Measurements from ENCODE around the gene TERB2.
"Not testable (repeated sequence)": the region's sequence is repeated elsewhere in the genome, so short reads cannot be mapped to it uniquely, and the experiment has no call there.

TERB2 gene

DNA sequence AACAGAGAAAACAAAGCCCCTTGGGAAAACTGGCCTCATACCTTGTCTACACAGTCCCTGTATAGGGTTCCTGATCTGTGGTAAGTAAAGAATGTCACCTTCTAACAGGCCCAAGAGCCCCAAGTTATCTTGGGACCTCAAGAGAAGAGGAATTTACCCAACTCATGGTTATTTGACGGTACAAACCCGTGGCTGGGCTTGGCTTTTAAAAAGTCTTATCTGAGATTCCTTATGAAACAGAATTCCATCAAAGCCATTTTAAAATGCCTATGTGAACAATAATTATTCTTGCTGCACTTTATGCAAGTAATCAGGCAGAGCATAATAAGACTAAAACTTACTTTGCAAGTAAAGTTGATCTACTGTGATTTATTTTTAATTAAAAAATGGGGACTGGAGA, 52.6 kb downstream of the TERB2 start:
- H4K12ac ChIP-seq (ENCODE audit: low read depth, low read length), result no peak overlapping the region
- H3K18ac ChIP-seq (ENCODE audit: low read length), result no peak overlapping the region
- no peak overlapping the region for H2AFZ ChIP-seq (ENCODE audit: insufficient read depth, low read length, poor library complexity)
- H3K27me3 ChIP-seq (ENCODE audit: insufficient read depth, low read length), result no peaks in the 10 kb centered on the region
- no peak overlapping the region for H4K8ac ChIP-seq (ENCODE audit: low read depth, low read length)
- H2BK5ac ChIP-seq (ENCODE audit: low read depth, low read length, poor library complexity), result no peak overlapping the region
- WGBS (ENCODE audit: extremely low coverage, insufficient coverage, insufficient read length), result no CpG with 5 or more reads among the region's 2 CpGs
- H3K23ac ChIP-seq (ENCODE audit: low read length), result no peak overlapping the region
- H4K91ac ChIP-seq (ENCODE audit: low read depth, low read length), result no peak overlapping the region
- no peaks in the 10 kb centered on the region for H3K79me1 ChIP-seq (ENCODE audit: low read length)
- H2AK5ac ChIP-seq (ENCODE audit: low read length), result no peak overlapping the region
- no peaks in the 10 kb centered on the region for H3K79me2 ChIP-seq (ENCODE audit: control insufficient read depth, insufficient read depth, low read length, poor library complexity)
- no peak overlapping the region for H3K4me2 ChIP-seq (ENCODE audit: low read length)
- no peak overlapping the region for H3K4ac ChIP-seq (ENCODE audit: low read depth, low read length)
- H2BK12ac ChIP-seq (ENCODE audit: low read length), result no peak overlapping the region
- no peak overlapping the region for H3K27ac ChIP-seq (ENCODE audit: low read depth, low read length)
- H3K4me3 ChIP-seq (ENCODE audit: low read depth, low read length), result no peak overlapping the region
- peak; percentile 54 to 80 for DNase-seq
- peaks cover 5% of the 10 kb centered on the region for H3K9me3 ChIP-seq (ENCODE audit: insufficient read depth, low read depth, low read length)
- no peaks in the 10 kb centered on the region for H3K4me1 ChIP-seq (ENCODE audit: control insufficient read depth in 1 of 2, insufficient read depth in 2 of 2, low read length in 2 of 2)
- H3K9ac ChIP-seq (ENCODE audit: low read length), result no peak overlapping the region
- H3K14ac ChIP-seq (ENCODE audit: low read length), result no peak overlapping the region
- no peak overlapping the region for H2BK120ac ChIP-seq (ENCODE audit: insufficient read depth, low read length, poor library complexity)
- peaks cover 0 to 2% of the 10 kb centered on the region in 2 experiments for H3K36me3 ChIP-seq (ENCODE audit: control insufficient read depth in 1 of 2, insufficient read depth in 2 of 2, low read length in 2 of 2)

DNA sequence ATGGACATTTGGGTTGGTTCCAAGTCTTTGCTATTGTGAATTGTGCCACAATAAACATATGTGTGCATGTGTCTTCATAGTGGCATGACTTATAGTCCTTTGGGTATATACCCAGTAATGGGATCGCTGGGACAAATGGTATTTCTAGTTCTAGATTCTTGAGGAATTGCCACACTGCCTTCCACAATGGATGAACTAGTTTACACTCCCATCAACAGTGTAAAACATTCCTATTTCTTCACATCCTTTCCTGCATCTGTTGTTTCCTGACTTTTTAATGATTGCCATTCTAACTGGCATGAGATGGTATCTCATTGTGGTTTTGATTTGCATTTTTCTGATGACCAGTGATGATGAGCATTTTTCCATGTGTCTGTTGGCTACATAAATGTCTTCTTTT, 58.6 kb downstream of the TERB2 start:
- not testable (repeated sequence) for H3K9ac ChIP-seq (ENCODE audit: low read length); H4K8ac ChIP-seq (ENCODE audit: low read depth, low read length); H2BK120ac ChIP-seq (ENCODE audit: insufficient read depth, low read length, poor library complexity); H2AK5ac ChIP-seq (ENCODE audit: low read length); H3K79me2 ChIP-seq (ENCODE audit: control insufficient read depth, insufficient read depth, low read length, poor library complexity); H3K18ac ChIP-seq (ENCODE audit: low read length); H3K27me3 ChIP-seq (ENCODE audit: insufficient read depth, low read length); H3K4ac ChIP-seq (ENCODE audit: low read depth, low read length); H3K36me3 ChIP-seq (ENCODE audit: control insufficient read depth in 1 of 2, insufficient read depth in 2 of 2, low read length in 2 of 2); H3K4me2 ChIP-seq (ENCODE audit: low read length); H3K9me3 ChIP-seq (ENCODE audit: insufficient read depth, low read depth, low read length); H3K14ac ChIP-seq (ENCODE audit: low read length); H2AFZ ChIP-seq (ENCODE audit: insufficient read depth, low read length, poor library complexity); H2BK5ac ChIP-seq (ENCODE audit: low read depth, low read length, poor library complexity); H3K23ac ChIP-seq (ENCODE audit: low read length); H3K27ac ChIP-seq (ENCODE audit: low read depth, low read length); H4K12ac ChIP-seq (ENCODE audit: low read depth, low read length); H2BK12ac ChIP-seq (ENCODE audit: low read length); H4K91ac ChIP-seq (ENCODE audit: low read depth, low read length); H3K4me1 ChIP-seq (ENCODE audit: control insufficient read depth in 1 of 2, insufficient read depth in 2 of 2, low read length in 2 of 2); H3K4me3 ChIP-seq (ENCODE audit: low read depth, low read length); H3K79me1 ChIP-seq (ENCODE audit: low read length); DNase-seq
- WGBS (ENCODE audit: extremely low coverage, insufficient coverage, insufficient read length), result no CpG with 5 or more reads among the region's 1 CpG

DNA sequence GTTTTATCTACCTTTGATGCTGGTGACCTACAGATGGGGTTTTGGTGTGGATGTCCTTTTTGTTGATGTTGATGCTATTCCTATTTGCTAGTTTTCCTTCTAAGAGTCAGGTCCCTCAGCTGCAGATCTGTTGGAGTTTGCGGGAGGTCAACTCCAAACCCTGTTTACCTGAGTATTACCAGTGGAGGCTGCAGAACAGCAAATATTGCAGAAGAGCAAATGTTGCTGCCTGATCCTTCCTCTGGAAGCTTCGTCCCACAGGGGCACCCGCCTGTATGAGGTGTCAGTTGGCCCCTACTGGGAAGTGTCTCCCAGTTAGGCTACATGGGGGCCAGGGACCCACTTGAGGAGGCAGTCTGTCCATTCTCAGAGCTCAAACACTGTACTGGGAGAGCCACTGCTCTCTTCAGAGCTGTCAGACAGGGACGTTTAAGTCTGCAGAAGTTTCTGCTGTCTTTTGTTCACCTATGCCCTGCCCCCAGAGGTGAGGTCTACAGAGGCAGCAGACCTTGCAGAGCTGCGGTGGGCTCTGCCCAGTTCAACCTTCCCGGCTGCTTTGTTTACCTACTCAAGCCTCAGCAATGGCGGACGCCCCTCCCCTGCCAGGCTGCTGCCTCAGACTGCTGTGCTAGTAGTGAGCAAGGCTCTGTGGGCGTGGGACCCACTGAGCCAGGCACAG, 63.9 kb downstream of the TERB2 start:
- H3K9ac ChIP-seq (ENCODE audit: low read length); H3K14ac ChIP-seq (ENCODE audit: low read length); H3K27me3 ChIP-seq (ENCODE audit: insufficient read depth, low read length); H3K79me2 ChIP-seq (ENCODE audit: control insufficient read depth, insufficient read depth, low read length, poor library complexity); H3K4me2 ChIP-seq (ENCODE audit: low read length); H3K23ac ChIP-seq (ENCODE audit: low read length); H2BK12ac ChIP-seq (ENCODE audit: low read length); H3K79me1 ChIP-seq (ENCODE audit: low read length); H3K4ac ChIP-seq (ENCODE audit: low read depth, low read length); H2BK5ac ChIP-seq (ENCODE audit: low read depth, low read length, poor library complexity); H3K9me3 ChIP-seq (ENCODE audit: insufficient read depth, low read depth, low read length); H4K12ac ChIP-seq (ENCODE audit: low read depth, low read length); H3K4me3 ChIP-seq (ENCODE audit: low read depth, low read length); DNase-seq; H4K8ac ChIP-seq (ENCODE audit: low read depth, low read length); H3K36me3 ChIP-seq (ENCODE audit: control insufficient read depth in 1 of 2, insufficient read depth in 2 of 2, low read length in 2 of 2); H4K91ac ChIP-seq (ENCODE audit: low read depth, low read length); H2AFZ ChIP-seq (ENCODE audit: insufficient read depth, low read length, poor library complexity); H3K18ac ChIP-seq (ENCODE audit: low read length); H2AK5ac ChIP-seq (ENCODE audit: low read length); H2BK120ac ChIP-seq (ENCODE audit: insufficient read depth, low read length, poor library complexity); H3K27ac ChIP-seq (ENCODE audit: low read depth, low read length); H3K4me1 ChIP-seq (ENCODE audit: control insufficient read depth in 1 of 2, insufficient read depth in 2 of 2, low read length in 2 of 2): not testable (repeated sequence)
- no CpG with 5 or more reads among the region's 9 CpGs for WGBS (ENCODE audit: extremely low coverage, insufficient coverage, insufficient read length)

DNA sequence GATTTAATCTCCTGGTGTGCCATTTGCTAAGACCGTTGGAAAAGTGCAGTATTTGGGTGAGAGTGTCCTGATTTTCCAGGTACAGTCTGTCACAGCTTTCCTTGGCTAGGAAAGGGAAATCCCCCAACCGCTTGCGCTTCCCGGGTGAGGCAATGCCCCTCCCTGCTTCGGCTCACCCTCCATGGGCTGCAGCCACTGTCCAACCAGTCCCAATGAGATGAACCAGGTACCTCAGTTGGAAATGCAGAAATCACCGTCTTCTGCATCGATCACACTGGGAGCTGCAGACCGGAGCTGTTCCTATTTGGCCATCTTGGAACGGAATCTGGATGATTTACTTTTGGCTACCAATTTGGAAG, 64.4 kb downstream of the TERB2 start:
- H4K91ac ChIP-seq (ENCODE audit: low read depth, low read length); H3K9ac ChIP-seq (ENCODE audit: low read length); H3K9me3 ChIP-seq (ENCODE audit: insufficient read depth, low read depth, low read length); H3K79me2 ChIP-seq (ENCODE audit: control insufficient read depth, insufficient read depth, low read length, poor library complexity); H3K4ac ChIP-seq (ENCODE audit: low read depth, low read length); H4K8ac ChIP-seq (ENCODE audit: low read depth, low read length); H2BK5ac ChIP-seq (ENCODE audit: low read depth, low read length, poor library complexity); H2BK120ac ChIP-seq (ENCODE audit: insufficient read depth, low read length, poor library complexity); H2AFZ ChIP-seq (ENCODE audit: insufficient read depth, low read length, poor library complexity); H3K27ac ChIP-seq (ENCODE audit: low read depth, low read length); H3K79me1 ChIP-seq (ENCODE audit: low read length); H4K12ac ChIP-seq (ENCODE audit: low read depth, low read length); H3K36me3 ChIP-seq (ENCODE audit: control insufficient read depth in 1 of 2, insufficient read depth in 2 of 2, low read length in 2 of 2); H2BK12ac ChIP-seq (ENCODE audit: low read length); H3K14ac ChIP-seq (ENCODE audit: low read length); DNase-seq; H3K18ac ChIP-seq (ENCODE audit: low read length); H3K4me1 ChIP-seq (ENCODE audit: control insufficient read depth in 1 of 2, insufficient read depth in 2 of 2, low read length in 2 of 2); H3K27me3 ChIP-seq (ENCODE audit: insufficient read depth, low read length); H3K4me2 ChIP-seq (ENCODE audit: low read length); H2AK5ac ChIP-seq (ENCODE audit: low read length); H3K23ac ChIP-seq (ENCODE audit: low read length); H3K4me3 ChIP-seq (ENCODE audit: low read depth, low read length): not testable (repeated sequence)
- no CpG with 5 or more reads among the region's 9 CpGs for WGBS (ENCODE audit: extremely low coverage, insufficient coverage, insufficient read length)
